Measurements from ENCODE around the gene SPATA13.

DNA sequence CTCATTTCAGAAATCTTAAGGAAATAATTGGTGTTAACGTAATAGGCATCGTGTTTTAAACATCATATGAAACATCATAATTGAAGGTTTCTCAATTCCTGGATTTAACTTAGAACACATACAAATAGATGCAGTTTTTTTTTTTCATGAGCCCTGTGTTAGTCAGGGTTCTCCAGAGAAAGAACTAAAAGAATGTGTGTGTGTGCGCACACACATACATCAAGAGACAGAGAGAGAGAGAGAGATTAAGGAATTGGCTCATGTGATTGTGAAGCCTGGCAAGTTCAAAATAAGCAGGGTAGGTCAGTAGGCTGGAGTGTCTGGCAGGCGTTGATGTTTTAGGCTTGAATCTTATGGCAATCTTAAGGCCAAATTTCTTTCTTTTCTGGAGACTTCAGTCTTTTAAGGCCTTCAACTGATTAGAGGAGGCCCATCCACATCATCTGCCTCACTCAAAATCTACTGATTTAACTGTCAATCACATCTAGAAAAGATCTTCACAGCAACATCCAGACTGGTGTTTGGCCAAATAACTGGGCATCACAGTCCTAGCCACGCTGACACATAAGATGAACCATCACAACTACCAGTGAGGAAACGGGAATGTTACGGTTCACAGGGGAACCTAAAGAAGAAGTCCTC is 25.2 kb downstream of the SPATA13 start:
- TF ChIP-seq EZH2 (IDR thresholded peaks at IDR 0.05; ENCODE audit: borderline replicate concordance, low read length) = no peak
- TF ChIP-seq, protein P1, sequence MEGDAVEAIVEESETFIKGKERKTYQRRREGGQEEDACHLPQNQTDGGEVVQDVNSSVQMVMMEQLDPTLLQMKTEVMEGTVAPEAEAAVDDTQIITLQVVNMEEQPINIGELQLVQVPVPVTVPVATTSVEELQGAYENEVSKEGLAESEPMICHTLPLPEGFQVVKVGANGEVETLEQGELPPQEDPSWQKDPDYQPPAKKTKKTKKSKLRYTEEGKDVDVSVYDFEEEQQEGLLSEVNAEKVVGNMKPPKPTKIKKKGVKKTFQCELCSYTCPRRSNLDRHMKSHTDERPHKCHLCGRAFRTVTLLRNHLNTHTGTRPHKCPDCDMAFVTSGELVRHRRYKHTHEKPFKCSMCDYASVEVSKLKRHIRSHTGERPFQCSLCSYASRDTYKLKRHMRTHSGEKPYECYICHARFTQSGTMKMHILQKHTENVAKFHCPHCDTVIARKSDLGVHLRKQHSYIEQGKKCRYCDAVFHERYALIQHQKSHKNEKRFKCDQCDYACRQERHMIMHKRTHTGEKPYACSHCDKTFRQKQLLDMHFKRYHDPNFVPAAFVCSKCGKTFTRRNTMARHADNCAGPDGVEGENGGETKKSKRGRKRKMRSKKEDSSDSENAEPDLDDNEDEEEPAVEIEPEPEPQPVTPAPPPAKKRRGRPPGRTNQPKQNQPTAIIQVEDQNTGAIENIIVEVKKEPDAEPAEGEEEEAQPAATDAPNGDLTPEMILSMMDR (conservative IDR thresholded peaks at IDR 0.05 in 1 of 2, IDR thresholded peaks at IDR 0.05 in 1 of 2; ENCODE audit: extremely low read depth in 1 of 2, insufficient read depth in 1 of 2, low read depth in 1 of 2, low read length in 2 of 2) = no peak
